HG02884 (cell line): ENCODE measurements around the gene GON4L.
"Not testable (repeated sequence)": the region's sequence is repeated elsewhere in the genome, so short reads cannot be mapped to it uniquely, and the experiment has no call there.

Experiments
- ATAC-seq: cut with Tn5 transposase; IDR thresholded peaks from one replicate; pipeline ENCODE4 v1.9.1; 2021; ENCODE audit warnings: mild to moderate bottlenecking, moderate library complexity; ENCODE audit not compliant: unreplicated experiment

Gene GON4L

GRCh38 chr1:155833665-155834295, 23.2 kb downstream of the GON4L start:
- ATAC-seq = no peak

- no peak for ATAC-seq
Measured at GRCh38 chr1:155831279-155831976, 25.6 kb downstream of the GON4L start.

- no peak for ATAC-seq
Measured at GRCh38 chr1:155827450-155827849, 29.6 kb downstream of the GON4L start.

GRCh38 chr1:155816351-155816750, 40.7 kb downstream of the GON4L start:
- ATAC-seq = no peak

- no peak for ATAC-seq
Measured at GRCh38 chr1:155813672-155814071, 43.3 kb downstream of the GON4L start.

- ATAC-seq = no peak
Measured at GRCh38 chr1:155812878-155813277, 44.1 kb downstream of the GON4L start.

GRCh38 chr1:155809088-155809487, 47.9 kb downstream of the GON4L start:
- no peak for ATAC-seq

GRCh38 chr1:155801149-155801548, 55.9 kb downstream of the GON4L start:
- ATAC-seq = no peak

GRCh38 chr1:155795618-155796017, 61.4 kb downstream of the GON4L start:
- ATAC-seq = not testable (repeated sequence)

- ATAC-seq = no peak
Measured at GRCh38 chr1:155794605-155795245, 62.3 kb downstream of the GON4L start.

GRCh38 chr1:155793213-155793612, 63.8 kb downstream of the GON4L start:
- ATAC-seq = no peak

GRCh38 chr1:155777582-155777981, 79.4 kb downstream of the GON4L start:
- no peak for ATAC-seq

- ATAC-seq = no peak
Measured at GRCh38 chr1:155776414-155776813, 80.6 kb downstream of the GON4L start.

GRCh38 chr1:155773221-155773620, 83.8 kb downstream of the GON4L start:
- ATAC-seq = no peak

GRCh38 chr1:155769257-155769656, 87.8 kb downstream of the GON4L start:
- ATAC-seq = no peak

GRCh38 chr1:155767399-155767989, 89.5 kb downstream of the GON4L start:
- ATAC-seq = not testable (repeated sequence)

- ATAC-seq = not testable (repeated sequence)
Measured at GRCh38 chr1:155763989-155764388, 93.0 kb downstream of the GON4L start.

- not testable (repeated sequence) for ATAC-seq
Measured at GRCh38 chr1:155763090-155763815, 93.8 kb downstream of the GON4L start.

- no peak for ATAC-seq
Measured at GRCh38 chr1:155761736-155762405, 95.1 kb downstream of the GON4L start.

GRCh38 chr1:155760751-155761475, 96.1 kb downstream of the GON4L start:
- ATAC-seq = no peak
